Vagina (tissue), 2 donors: ENCODE data around the gene BFSP2. TPM values are rescaled to one million over a fixed set of nuclear protein-coding genes. Genes with fewer than 3 reads are reported as not detected.

Source experiments
- DNase-seq, 2 donors: peaks; one replicate each; pipeline ENCODE4 v3.0.0-alpha.2; 2017; ENCODE audit errors: extremely low spot score in 2 of 2
- H3K27ac ChIP-seq: fragments of 200-600 bp; sonication (generic); one replicate; pipeline ENCODE4 v1.5.1; 2019
- H3K27me3 ChIP-seq: fragments of 200-600 bp; sonication (generic); one replicate; pipeline ENCODE4 v1.5.1; 2019
- H3K36me3 ChIP-seq, 2 donors: fragments of 200-600 bp; sonication (generic); one replicate each; pipeline ENCODE4 v1.5.1; 2017 to 2019
- H3K4me1 ChIP-seq: fragments of 200-600 bp; sonication (generic); one replicate; pipeline ENCODE4 v1.5.1; 2019
- H3K4me3 ChIP-seq, 2 donors: fragments of 200-600 bp; sonication (generic); 1 replicate in 1 of 2; 2 replicates in 1 of 2; pipeline ENCODE4 v1.5.1; 2016 to 2019
- H3K9me3 ChIP-seq: fragments of 200-600 bp; sonication (generic); one replicate; pipeline ENCODE4 v1.5.1; 2019
- POLR2A ChIP-seq, 2 donors: fragments of 450-650 bp; IDR thresholded peaks; one replicate each; pipeline ENCODE4 v1.6.1; 2017; ENCODE audit warnings: antibody characterized with exemption in 2 of 2, mild to moderate bottlenecking in 2 of 2, moderate library complexity in 2 of 2
- POLR2AphosphoS5 ChIP-seq, 2 donors: sonication (generic); formaldehyde crosslinking; IDR thresholded peaks; one replicate each; pipeline ENCODE4 v1.9.0; 2017; ENCODE audit warnings: antibody characterized with exemption in 2 of 2, mild to moderate bottlenecking in 2 of 2, low read depth in 1 of 2; ENCODE audit not compliant: insufficient read depth in 1 of 2
- intact Hi-C: fragments of 100-400 bp; cut with DNase I; formaldehyde crosslinking; loops from one replicate; pipeline ENCODE4 v1.15.1; 2023
- total RNA-seq: library from RNA; depleted of rRNA; stranded (reverse); fragments of >200 nt; gene quantifications from one replicate; pipeline ENCODE4 v1.2.3, GENCODE V29; 2016
- TF ChIP-seq, protein P1 (sequence below), 3 experiments: fragments of 450-650 bp in 2 of 3; fragments of 200-600 bp in 1 of 3; sonication (generic) in 1 of 3; IDR thresholded peaks; one replicate each; pipeline ENCODE4 v1.5.1; 2017 to 2019; ENCODE audit warnings: antibody characterized with exemption in 3 of 3, mild to moderate bottlenecking in 2 of 3, moderate library complexity in 2 of 3

The BFSP2 gene
- total RNA-seq, 1 donor from 2014 or later: not detected

DNA sequence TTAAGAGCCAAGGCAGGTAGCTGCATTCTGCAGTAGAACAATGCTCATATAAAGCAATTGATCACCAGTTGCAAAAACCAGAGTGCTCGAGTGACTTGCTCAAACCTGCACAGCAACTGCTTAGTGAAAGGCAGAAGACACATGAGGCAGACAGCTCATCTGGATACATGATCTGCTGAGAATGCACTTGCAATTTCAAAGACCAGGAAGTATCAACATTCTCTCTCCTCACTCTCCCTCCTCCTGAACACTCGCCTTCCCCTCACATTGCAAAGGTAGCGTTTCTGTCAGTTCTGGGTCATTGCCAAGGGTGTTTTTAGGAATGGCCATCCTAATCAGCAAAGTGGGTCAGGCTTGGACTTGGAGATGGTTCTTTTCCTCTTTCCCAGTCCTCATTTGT, 61.0 kb downstream of the BFSP2 start:
- TF ChIP-seq, protein P1, sequence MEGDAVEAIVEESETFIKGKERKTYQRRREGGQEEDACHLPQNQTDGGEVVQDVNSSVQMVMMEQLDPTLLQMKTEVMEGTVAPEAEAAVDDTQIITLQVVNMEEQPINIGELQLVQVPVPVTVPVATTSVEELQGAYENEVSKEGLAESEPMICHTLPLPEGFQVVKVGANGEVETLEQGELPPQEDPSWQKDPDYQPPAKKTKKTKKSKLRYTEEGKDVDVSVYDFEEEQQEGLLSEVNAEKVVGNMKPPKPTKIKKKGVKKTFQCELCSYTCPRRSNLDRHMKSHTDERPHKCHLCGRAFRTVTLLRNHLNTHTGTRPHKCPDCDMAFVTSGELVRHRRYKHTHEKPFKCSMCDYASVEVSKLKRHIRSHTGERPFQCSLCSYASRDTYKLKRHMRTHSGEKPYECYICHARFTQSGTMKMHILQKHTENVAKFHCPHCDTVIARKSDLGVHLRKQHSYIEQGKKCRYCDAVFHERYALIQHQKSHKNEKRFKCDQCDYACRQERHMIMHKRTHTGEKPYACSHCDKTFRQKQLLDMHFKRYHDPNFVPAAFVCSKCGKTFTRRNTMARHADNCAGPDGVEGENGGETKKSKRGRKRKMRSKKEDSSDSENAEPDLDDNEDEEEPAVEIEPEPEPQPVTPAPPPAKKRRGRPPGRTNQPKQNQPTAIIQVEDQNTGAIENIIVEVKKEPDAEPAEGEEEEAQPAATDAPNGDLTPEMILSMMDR (IDR thresholded peaks at IDR 0.05): no peak
- no peak for TF ChIP-seq POLR2A (IDR thresholded peaks at IDR 0.05)
- no peak for TF ChIP-seq POLR2AphosphoS5 (IDR thresholded peaks at IDR 0.05; ENCODE audit: insufficient read depth in 1 of 2, low read depth in 1 of 2)
- no peak for DNase-seq
- no peak overlapping the region for H3K4me3 ChIP-seq
- H3K9me3 ChIP-seq: no peaks in the 10 kb centered on the region
- H3K27me3 ChIP-seq: no peaks in the 10 kb centered on the region
- intact Hi-C loops: no loop called here
- H3K27ac ChIP-seq: no peak overlapping the region
- H3K36me3 ChIP-seq: no peaks in the 10 kb centered on the region
- peaks cover 29% of the 10 kb centered on the region for H3K4me1 ChIP-seq

DNA sequence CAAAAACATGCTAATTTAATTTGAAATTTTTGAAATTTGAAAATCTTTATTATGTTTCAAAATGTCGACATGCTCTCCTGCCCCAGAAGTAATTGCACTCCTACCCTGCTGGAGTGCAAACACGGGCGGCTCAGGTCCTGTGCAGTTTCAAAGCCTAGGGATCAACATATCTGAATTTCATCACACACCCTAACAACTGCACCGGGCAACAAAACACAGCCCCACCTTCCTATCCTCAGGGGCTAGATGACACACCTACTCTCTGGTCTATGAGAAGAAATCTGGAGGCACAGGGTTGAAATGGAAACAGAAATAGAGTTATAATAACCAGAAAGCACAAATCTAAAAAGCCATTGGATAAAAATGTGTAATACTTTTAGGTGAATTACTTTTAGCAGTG, 61.4 kb downstream of the BFSP2 start:
- Histone ChIP-seq H3K27me3 (no peaks in the 10 kb centered on the region), H3K27ac (no peak overlapping the region), H3K4me3 (no peak overlapping the region), H3K4me1 (peaks cover 29% of the 10 kb centered on the region), H3K36me3 (no peaks in the 10 kb centered on the region), H3K9me3 (no peaks in the 10 kb centered on the region)
- TF ChIP-seq POLR2A (IDR thresholded peaks at IDR 0.05) (no peak), POLR2AphosphoS5 (IDR thresholded peaks at IDR 0.05; ENCODE audit: insufficient read depth in 1 of 2, low read depth in 1 of 2) (no peak)
- TF ChIP-seq, protein P1 (IDR thresholded peaks at IDR 0.05): no peak
- no peak for DNase-seq
- intact Hi-C loops: no loop called here

DNA sequence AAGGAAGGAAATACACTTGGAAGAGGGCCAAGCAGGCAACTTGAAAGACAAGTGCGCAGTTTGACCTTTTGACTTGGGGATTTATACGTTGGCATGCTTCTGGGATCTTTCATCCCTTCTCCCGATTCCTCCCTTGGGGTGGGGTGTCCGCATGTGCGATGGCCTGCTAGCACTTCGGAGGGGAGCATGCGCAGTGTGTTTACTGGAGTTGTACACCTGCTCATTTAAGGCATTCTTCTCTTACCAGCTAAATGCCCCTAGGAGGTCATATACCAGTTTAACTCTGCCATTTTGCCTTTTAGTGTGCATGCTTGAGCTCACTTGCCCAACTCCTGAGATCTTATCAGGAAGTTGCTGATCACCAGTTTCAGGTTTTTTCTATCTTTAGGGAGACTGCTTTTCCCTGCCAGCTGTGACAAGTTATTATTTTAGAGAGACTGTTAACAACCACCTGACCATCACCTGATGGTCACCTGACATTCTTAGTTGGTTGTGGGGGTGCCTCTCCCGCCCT, 63.5 kb downstream of the BFSP2 start:
- no peaks in the 10 kb centered on the region for H3K27me3 ChIP-seq
- intact Hi-C loops: no loop called here
- H3K36me3 ChIP-seq: no peaks in the 10 kb centered on the region
- no peak overlapping the region for H3K4me3 ChIP-seq
- H3K27ac ChIP-seq: no peak overlapping the region
- no peaks in the 10 kb centered on the region for H3K9me3 ChIP-seq
- no peak for TF ChIP-seq POLR2AphosphoS5 (IDR thresholded peaks at IDR 0.05; ENCODE audit: insufficient read depth in 1 of 2, low read depth in 1 of 2)
- no peak for DNase-seq
- peaks cover 33% of the 10 kb centered on the region for H3K4me1 ChIP-seq

DNA sequence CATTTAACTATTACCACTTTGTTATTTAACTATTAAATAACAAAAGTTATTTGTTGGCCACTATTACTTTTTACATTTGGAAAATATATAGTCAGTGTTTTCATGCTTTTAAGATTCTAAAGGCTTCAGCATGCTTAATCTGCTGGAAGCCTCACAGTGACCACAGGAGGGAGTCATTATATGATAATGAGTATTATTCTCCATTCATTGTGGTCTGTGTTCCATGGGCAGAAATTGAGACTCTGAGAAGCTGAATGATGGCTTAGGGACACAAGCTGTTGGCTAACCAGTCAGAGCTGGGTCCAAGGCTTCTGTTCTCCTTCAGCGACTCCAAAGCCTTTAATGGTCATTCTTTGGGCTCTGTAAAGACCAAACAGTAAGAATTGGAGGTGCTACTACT, 64.7 kb downstream of the BFSP2 start:
- Histone ChIP-seq H3K4me3 (no peak overlapping the region), H3K27me3 (no peaks in the 10 kb centered on the region), H3K9me3 (no peaks in the 10 kb centered on the region), H3K36me3 (no peaks in the 10 kb centered on the region), H3K4me1 (peaks cover 26% of the 10 kb centered on the region), H3K27ac (no peak overlapping the region)
- intact Hi-C loops: no loop called here
- TF ChIP-seq POLR2AphosphoS5 (IDR thresholded peaks at IDR 0.05; ENCODE audit: insufficient read depth in 1 of 2, low read depth in 1 of 2) (no peak), POLR2A (IDR thresholded peaks at IDR 0.05) (no peak)
- TF ChIP-seq, protein P1 (IDR thresholded peaks at IDR 0.05): no peak
- DNase-seq: no peak

DNA sequence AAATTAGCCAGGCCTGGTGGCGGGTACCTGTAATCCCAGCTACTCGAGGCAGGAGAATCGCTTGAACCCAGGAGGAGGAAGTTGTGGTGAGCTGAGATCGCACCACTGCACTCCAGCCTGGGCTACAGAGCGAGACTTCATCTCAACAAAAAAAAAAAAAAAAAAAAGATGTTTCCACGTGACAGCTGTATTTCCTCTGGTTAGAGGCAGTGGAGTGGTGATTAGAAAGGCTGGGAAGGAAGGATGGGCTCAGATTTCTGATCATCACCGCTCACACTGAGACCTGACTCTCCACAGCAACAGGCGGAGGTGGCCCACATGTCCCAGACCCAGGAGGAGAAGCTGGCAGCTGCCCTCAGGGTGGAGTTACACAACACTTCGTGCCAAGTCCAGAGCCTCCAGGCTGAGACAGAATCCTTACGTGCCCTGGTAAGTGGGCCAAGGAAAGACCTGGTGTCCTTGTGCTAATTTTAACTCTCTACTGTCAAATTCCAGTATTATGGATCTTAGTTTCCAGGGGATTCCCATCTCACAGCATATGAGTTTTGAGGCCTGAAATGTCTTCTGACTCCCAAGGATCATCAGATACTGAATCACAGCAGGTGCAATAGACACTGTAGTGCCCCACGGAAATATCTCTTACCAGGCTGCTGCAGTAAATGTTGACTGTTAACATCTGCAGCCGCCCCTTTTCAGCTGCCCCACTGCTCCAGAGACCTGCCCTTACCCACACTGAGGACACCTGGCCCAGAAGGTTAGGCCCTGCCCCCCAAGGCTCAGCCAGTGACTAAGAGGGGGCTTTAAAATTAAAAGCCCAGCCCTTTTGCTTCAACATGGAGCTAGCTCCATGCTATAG, 66.9 kb downstream of the BFSP2 start:
- intact Hi-C loops: no loop called here
- Histone ChIP-seq H3K4me3 (no peak overlapping the region), H3K36me3 (no peaks in the 10 kb centered on the region), H3K27ac (no peak overlapping the region), H3K27me3 (no peaks in the 10 kb centered on the region), H3K9me3 (no peaks in the 10 kb centered on the region), H3K4me1 (peaks cover 4% of the 10 kb centered on the region)
- no peak for TF ChIP-seq POLR2AphosphoS5 (IDR thresholded peaks at IDR 0.05; ENCODE audit: insufficient read depth in 1 of 2, low read depth in 1 of 2)
- TF ChIP-seq, protein P1 (IDR thresholded peaks at IDR 0.05): no peak
- TF ChIP-seq POLR2A (IDR thresholded peaks at IDR 0.05): no peak
- no peak for DNase-seq
